HL-60 (cell line): ENCODE measurements around the gene IL22RA1.

Source experiments
- DNase-seq, 2 experiments: peaks; one replicate each; pipeline ENCODE4 v3.0.0-alpha.2; 2010 to 2020; ENCODE audit warnings: low read depth in 1 of 2, low spot score in 1 of 2
- H3K27ac ChIP-seq: fragments of 250-450 bp; sonication (Bioruptor Pico); replicated peaks from 2 replicates; pipeline ENCODE4 v1.5.1; 2020; ENCODE audit warnings: mild to moderate bottlenecking, moderate library complexity
- H3K27me3 ChIP-seq: fragments of 250-450 bp; sonication (Bioruptor Pico); 2 replicates; pipeline ENCODE4 v1.5.1; 2021; ENCODE audit warnings: mild to moderate bottlenecking, moderate library complexity; ENCODE audit not compliant: insufficient read depth, poor library complexity, severe bottlenecking
- H3K4me3 ChIP-seq: replicated peaks from 2 replicates; pipeline ENCODE4 v1.5.1; 2011; ENCODE audit warnings: mild to moderate bottlenecking, control low read depth, low read length; ENCODE audit not compliant: insufficient read depth
- GABPA ChIP-seq: IDR thresholded peaks from 2 replicates; pipeline ENCODE4 v1.6.1; 2012; ENCODE audit warnings: low read depth
- POLR2AphosphoS5 ChIP-seq: IDR thresholded peaks from 2 replicates; pipeline ENCODE4 v1.6.1; 2012; ENCODE audit warnings: low read depth
- SPI1 ChIP-seq: IDR thresholded peaks from 2 replicates; pipeline ENCODE4 v1.6.1; 2012; ENCODE audit warnings: low read depth, mild to moderate bottlenecking, borderline replicate concordance
- TF ChIP-seq, protein P1 (sequence below): IDR thresholded peaks from 2 replicates; pipeline ENCODE4 v1.6.1; 2012; ENCODE audit warnings: low read depth; ENCODE audit not compliant: insufficient replicate concordance
- TF ChIP-seq, protein P2 (sequence below): IDR thresholded peaks from one replicate; pipeline ENCODE4 v1.5.1; 2011; ENCODE audit warnings: low read length, control low read depth, inconsistent platforms; ENCODE audit not compliant: insufficient read depth

The IL22RA1 gene

DNA sequence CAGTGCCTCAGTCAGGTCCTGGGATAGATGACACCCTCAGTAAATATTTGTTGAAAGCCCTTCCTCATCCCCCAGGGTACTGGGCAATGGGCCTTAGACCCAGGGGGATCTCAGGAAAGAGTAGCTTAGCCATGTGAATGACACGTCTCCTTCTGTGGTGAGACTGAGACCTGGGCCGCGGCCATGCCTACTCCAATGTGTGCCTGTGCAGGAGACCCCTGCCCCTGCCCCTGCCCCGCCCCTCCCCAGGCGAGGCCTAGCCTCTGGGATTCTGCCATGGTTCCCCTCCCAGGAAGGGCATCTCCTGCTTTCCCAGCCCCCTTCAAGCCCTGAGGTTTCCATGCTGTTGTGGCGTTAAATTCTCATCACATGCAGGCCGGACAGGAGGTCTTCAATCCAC lies 38.1 kb downstream of the IL22RA1 start:
- Histone ChIP-seq H3K27me3 (no peaks in the 10 kb centered on the region), H3K27ac (no peak overlapping the region), H3K4me3 (no peak overlapping the region)
- no peak for DNase-seq
- TF ChIP-seq, protein P1, sequence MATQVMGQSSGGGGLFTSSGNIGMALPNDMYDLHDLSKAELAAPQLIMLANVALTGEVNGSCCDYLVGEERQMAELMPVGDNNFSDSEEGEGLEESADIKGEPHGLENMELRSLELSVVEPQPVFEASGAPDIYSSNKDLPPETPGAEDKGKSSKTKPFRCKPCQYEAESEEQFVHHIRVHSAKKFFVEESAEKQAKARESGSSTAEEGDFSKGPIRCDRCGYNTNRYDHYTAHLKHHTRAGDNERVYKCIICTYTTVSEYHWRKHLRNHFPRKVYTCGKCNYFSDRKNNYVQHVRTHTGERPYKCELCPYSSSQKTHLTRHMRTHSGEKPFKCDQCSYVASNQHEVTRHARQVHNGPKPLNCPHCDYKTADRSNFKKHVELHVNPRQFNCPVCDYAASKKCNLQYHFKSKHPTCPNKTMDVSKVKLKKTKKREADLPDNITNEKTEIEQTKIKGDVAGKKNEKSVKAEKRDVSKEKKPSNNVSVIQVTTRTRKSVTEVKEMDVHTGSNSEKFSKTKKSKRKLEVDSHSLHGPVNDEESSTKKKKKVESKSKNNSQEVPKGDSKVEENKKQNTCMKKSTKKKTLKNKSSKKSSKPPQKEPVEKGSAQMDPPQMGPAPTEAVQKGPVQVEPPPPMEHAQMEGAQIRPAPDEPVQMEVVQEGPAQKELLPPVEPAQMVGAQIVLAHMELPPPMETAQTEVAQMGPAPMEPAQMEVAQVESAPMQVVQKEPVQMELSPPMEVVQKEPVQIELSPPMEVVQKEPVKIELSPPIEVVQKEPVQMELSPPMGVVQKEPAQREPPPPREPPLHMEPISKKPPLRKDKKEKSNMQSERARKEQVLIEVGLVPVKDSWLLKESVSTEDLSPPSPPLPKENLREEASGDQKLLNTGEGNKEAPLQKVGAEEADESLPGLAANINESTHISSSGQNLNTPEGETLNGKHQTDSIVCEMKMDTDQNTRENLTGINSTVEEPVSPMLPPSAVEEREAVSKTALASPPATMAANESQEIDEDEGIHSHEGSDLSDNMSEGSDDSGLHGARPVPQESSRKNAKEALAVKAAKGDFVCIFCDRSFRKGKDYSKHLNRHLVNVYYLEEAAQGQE = no peak
- TF ChIP-seq, protein P2, sequence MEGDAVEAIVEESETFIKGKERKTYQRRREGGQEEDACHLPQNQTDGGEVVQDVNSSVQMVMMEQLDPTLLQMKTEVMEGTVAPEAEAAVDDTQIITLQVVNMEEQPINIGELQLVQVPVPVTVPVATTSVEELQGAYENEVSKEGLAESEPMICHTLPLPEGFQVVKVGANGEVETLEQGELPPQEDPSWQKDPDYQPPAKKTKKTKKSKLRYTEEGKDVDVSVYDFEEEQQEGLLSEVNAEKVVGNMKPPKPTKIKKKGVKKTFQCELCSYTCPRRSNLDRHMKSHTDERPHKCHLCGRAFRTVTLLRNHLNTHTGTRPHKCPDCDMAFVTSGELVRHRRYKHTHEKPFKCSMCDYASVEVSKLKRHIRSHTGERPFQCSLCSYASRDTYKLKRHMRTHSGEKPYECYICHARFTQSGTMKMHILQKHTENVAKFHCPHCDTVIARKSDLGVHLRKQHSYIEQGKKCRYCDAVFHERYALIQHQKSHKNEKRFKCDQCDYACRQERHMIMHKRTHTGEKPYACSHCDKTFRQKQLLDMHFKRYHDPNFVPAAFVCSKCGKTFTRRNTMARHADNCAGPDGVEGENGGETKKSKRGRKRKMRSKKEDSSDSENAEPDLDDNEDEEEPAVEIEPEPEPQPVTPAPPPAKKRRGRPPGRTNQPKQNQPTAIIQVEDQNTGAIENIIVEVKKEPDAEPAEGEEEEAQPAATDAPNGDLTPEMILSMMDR = no peak
- TF ChIP-seq POLR2AphosphoS5 (no peak), SPI1 (no peak), GABPA (no peak)

GRCh38 chr1:24103879-24104278 lies 39.1 kb downstream of the IL22RA1 start:
- no peak for DNase-seq
- Histone ChIP-seq H3K27ac (no peak overlapping the region), H3K27me3 (no peaks in the 10 kb centered on the region), H3K4me3 (no peak overlapping the region)
- TF ChIP-seq GABPA = no peak
- TF ChIP-seq, protein P2 = no peak
- no peak for TF ChIP-seq POLR2AphosphoS5
- no peak for TF ChIP-seq SPI1
- TF ChIP-seq, protein P1 = no peak

DNA sequence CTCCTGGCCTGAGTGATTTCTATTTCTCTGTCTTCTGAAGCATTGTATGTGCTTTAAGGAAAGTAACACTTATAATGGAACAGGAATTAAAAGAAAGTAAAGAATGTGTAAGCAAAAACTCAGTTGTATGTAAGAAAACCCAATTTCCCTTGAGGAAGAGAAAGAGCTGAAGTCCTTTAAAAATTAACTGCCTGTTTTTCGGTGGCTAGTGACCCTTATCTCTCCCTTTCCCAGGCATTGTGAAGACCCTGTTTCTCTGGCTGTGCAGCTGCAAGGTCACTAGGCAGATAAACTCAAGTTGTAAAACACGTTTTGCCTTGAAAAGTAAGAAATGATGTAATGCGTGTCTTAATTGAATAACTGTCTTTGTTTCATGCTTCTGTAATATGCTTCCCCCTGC lies 39.5 kb downstream of the IL22RA1 start:
- DNase-seq = no peak
- TF ChIP-seq, protein P2 = no peak
- no peak for TF ChIP-seq SPI1
- TF ChIP-seq, protein P1 = no peak
- no peak for TF ChIP-seq GABPA
- no peak for TF ChIP-seq POLR2AphosphoS5
- Histone ChIP-seq H3K27ac (no peak overlapping the region), H3K4me3 (no peak overlapping the region), H3K27me3 (no peaks in the 10 kb centered on the region)
